Activated naive CD4-positive, alpha-beta T cell treated with anti-CD3 and anti-CD28 coated beads for 36 hours (primary cell): ENCODE data around the gene CYP2J2. TPM values are rescaled to one million over a fixed set of nuclear protein-coding genes. Genes with fewer than 3 reads are reported as not detected.
"Not testable (repeated sequence)": the region's sequence is repeated elsewhere in the genome, so short reads cannot be mapped to it uniquely, and the experiment has no call there.

ENCODE experiments used
- CTCF ChIA-PET: fragments of 350-600 bp; sonication (Branson Sonifier 250); formaldehyde crosslinking; loops from one replicate; lab custom pipeline; 2021; ENCODE audit warnings: antibody characterized with exemption; lab: Charles Lee
- DNase-seq: peaks from one replicate; pipeline ENCODE4 v3.0.0-alpha.2; 2020
- H3K27ac Mint-ChIP-seq: one replicate; pipeline ENCODE4 v1.8.0; 2021; ENCODE audit warnings: mild to moderate bottlenecking, mixed read lengths
- H3K27me3 Mint-ChIP-seq: one replicate; pipeline ENCODE4 v1.8.0; 2021; ENCODE audit warnings: low read depth, mixed read lengths
- H3K36me3 Mint-ChIP-seq: one replicate; pipeline ENCODE4 v1.8.0; 2021; ENCODE audit warnings: low read depth, mixed read lengths
- H3K4me1 Mint-ChIP-seq: one replicate; pipeline ENCODE4 v1.8.0; 2021; ENCODE audit warnings: low read depth, mixed read lengths
- H3K4me3 Mint-ChIP-seq: one replicate; pipeline ENCODE4 v1.8.0; 2021; ENCODE audit warnings: mild to moderate bottlenecking, moderate library complexity, mixed read lengths
- H3K9me3 Mint-ChIP-seq: one replicate; pipeline ENCODE4 v1.8.0; 2021; ENCODE audit warnings: mixed read lengths
- intact Hi-C: fragments of 100-400 bp; cut with micrococcal nuclease; formaldehyde crosslinking; loops from one replicate; pipeline ENCODE4 v1.15.1; 2023
- total RNA-seq, 2 experiments: library from RNA; stranded (reverse); gene quantifications; one replicate each; pipeline ENCODE4 v1.2.3, GENCODE V29; 2021

The CYP2J2 gene
- total RNA-seq, 2 experiments from 2014 or later: 2.3 to 2.6 TPM

DNA sequence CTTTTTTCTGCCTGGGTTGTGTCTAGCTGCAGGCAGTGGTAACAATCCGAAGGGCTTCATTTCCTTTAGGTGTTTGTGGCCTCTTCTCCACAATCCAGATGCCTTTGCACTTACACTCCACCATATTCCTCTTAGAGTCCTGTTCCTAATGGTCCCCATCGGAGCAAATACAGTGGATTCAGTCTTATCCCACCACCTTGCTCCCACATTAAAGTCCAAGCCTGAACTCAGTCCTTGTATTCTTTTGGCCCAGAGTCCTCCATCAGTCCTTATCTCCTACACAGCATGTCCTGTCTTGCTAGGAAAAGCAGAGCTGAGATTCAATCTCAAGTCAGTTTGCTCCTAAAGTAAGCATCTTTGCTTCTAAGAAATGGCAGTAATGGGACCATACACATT lies 8.8 kb downstream of the CYP2J2 start:
- Mint-ChIP-seq H3K27me3 (no peaks in the 10 kb centered on the region), H3K27ac (no peak overlapping the region), H3K4me1 (no peaks in the 10 kb centered on the region), H3K9me3 (no peaks in the 10 kb centered on the region), H3K36me3 (no peaks in the 10 kb centered on the region), H3K4me3 (no peak overlapping the region)
- intact Hi-C loops: no loop called here
- no peak for DNase-seq
- CTCF ChIA-PET: interaction anchor here (0.7 kb wide), 1 partner anchor 690 kb away, joined by 3 read pairs; no protein-coding TSS in a partner anchor

DNA sequence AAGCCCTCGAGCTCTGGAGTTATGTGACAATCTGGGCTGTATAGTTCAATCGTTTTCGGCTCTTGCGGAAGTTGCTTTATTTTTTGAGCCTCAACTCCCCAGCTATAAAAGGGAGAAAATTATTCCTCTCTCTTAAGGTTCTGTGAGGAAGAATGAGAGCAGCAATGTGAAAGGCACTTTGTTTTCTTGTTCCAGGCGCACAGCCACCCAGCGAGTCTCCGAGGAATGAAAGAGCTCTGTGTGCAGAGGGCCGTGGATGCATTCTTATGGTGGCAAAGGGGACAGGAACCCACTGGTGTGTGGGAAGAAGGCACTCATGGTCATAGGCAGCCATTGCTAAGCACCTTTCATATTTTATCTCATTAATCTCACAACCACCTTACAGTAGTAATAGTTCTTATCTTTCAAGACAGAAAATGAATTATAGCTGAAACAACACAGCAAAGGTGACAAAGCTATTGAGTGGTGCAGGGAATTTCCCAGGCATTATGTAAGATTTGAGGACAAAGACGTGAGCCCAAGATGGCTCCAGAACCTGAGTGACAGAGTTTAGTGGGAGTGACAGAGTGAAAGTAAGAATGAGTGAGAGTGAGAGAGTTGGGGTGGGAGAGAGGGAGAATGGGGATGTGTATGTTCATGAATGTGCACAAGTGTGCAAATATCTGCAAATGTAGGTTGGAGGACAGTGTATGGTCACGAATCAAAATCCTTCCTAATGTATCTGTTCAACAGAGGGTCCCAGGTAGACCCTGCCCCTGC lies 9.4 kb downstream of the CYP2J2 start:
- DNase-seq: no peak
- Mint-ChIP-seq H3K4me3 (no peak overlapping the region), H3K4me1 (no peaks in the 10 kb centered on the region), H3K9me3 (no peaks in the 10 kb centered on the region), H3K27ac (no peak overlapping the region), H3K36me3 (no peaks in the 10 kb centered on the region), H3K27me3 (no peaks in the 10 kb centered on the region)
- CTCF ChIA-PET: interaction anchor here (0.7 kb wide), 1 partner anchor 689 kb away, joined by 3 read pairs; no protein-coding TSS in a partner anchor
- intact Hi-C loops: no loop called here

DNA sequence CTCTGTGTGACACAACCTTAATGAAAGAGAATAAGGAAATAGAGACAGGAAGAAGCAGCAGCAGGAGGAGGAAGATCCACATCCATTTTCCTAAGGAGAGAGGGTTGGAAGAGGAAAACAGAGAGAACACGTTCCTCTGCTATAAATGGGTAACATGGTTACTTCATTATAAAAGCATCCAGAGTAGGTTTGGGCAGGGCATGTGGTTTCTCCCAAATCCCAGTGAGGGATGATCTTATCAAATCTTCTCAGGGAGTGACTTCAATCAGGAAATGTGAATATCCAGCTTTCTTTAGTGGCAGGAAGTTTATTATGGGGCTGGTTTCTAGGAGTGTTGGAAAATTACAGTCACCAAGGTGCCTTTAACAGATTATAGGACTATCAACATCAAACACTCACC lies 11.1 kb downstream of the CYP2J2 start:
- Mint-ChIP-seq H3K9me3 (no peaks in the 10 kb centered on the region), H3K4me1 (no peaks in the 10 kb centered on the region), H3K36me3 (peaks cover 2% of the 10 kb centered on the region), H3K27ac (no peak overlapping the region), H3K27me3 (no peaks in the 10 kb centered on the region), H3K4me3 (no peak overlapping the region)
- intact Hi-C loops: no loop called here
- DNase-seq: no peak
- CTCF ChIA-PET: no interaction called here

DNA sequence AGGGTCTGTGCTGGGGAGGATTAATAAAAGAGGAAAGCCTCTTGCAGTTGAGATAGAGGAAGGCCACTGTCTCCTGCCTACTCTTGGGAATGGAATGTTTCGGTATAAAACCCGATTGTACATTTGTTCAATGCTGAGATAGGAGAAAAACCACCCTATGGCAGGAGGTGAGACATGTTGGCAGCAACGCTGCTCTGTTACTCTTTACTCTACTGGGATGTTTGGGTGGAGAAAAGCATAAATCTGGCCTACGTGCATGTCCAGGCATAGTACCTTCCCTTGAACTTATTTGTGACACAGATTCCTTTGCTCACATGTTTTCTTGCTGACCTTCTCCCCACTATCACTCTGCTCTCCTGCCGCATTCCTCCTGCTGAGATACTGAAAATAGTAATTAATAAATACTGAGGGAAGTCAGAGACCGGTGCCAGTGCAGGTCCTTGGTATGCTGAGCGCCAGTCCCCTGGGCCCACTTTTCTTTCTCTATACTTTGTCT lies 11.7 kb downstream of the CYP2J2 start:
- CTCF ChIA-PET, H3K4me1 Mint-ChIP-seq, H3K36me3 Mint-ChIP-seq, H3K4me3 Mint-ChIP-seq, DNase-seq, intact Hi-C loops, H3K27me3 Mint-ChIP-seq, H3K9me3 Mint-ChIP-seq, H3K27ac Mint-ChIP-seq: not testable (repeated sequence)

DNA sequence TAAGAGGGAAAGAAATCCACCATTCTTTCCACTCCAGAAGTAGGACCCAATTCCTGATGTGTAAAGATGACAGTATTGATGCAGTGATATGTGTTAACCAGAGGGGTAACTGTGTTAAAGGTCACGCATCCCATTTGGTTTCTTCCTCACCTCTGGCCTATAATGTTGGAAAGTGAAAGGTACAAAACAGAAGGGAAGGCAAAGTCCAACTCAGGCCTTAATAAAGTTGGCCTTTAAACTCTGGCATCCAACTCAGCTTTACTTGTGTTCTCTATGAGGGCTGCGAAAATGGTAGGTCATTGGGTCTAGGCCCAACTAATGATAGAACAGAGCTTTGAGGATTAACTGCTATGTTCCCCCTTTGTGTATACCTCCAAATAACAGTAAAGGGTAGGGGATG lies 17.9 kb downstream of the CYP2J2 start:
- CTCF ChIA-PET: interaction anchor here (3.3 kb wide), 1 partner anchor 38 kb away, joined by 9 read pairs; no protein-coding TSS in a partner anchor
- intact Hi-C loops: no loop called here
- H3K4me3 Mint-ChIP-seq: no peak overlapping the region
- H3K9me3 Mint-ChIP-seq: no peaks in the 10 kb centered on the region
- no peak overlapping the region for H3K27ac Mint-ChIP-seq
- H3K36me3 Mint-ChIP-seq: peaks cover 4% of the 10 kb centered on the region
- H3K27me3 Mint-ChIP-seq: no peaks in the 10 kb centered on the region
- H3K4me1 Mint-ChIP-seq: no peaks in the 10 kb centered on the region
- DNase-seq: no peak

DNA sequence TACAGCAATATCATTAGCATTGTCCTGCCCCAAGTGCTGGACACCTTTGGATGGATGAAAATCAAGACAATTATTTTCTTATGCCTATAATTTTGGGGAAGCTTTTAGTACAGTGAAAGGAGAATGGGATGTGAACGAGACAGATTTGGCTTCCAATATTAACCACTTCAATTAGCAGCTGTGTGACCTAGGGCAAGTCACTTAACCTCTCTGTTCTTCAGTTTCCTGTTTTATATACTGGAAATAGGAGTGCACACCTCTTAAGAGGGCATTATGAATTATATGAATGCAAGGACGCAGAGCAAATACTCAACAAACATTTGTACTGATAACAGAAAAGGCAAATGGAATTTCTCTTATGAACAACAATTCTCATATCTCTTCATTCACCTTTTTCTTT lies 18.5 kb downstream of the CYP2J2 start:
- Mint-ChIP-seq H3K4me3 (no peak overlapping the region), H3K36me3 (peaks cover 4% of the 10 kb centered on the region), H3K4me1 (no peaks in the 10 kb centered on the region), H3K27ac (no peak overlapping the region), H3K27me3 (no peaks in the 10 kb centered on the region), H3K9me3 (no peaks in the 10 kb centered on the region)
- intact Hi-C loops: no loop called here
- no peak for DNase-seq
- CTCF ChIA-PET: interaction anchor here (1.5 kb wide), 1 partner anchor 40 kb away, joined by 3 read pairs; no protein-coding TSS in a partner anchor

DNA sequence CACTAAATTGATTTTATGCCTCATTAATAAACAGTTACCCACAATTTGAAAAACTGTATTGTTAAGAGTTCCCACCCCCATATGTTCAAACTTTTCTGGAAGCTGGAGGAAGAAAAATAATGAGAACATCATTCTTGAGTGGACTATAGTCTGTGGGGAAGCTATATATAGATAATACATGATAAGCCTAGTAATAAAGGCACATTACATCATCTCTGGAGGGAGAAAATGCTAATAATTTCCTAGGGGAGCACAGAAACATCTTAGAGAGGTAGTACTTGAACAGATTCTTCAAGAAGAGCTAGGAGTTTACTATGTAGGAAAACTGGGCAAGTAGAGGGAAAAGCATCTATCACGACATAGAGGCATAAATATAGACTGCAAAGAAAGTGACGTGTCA lies 19.6 kb downstream of the CYP2J2 start:
- Mint-ChIP-seq H3K4me3 (no peak overlapping the region), H3K36me3 (peaks cover 2% of the 10 kb centered on the region), H3K27me3 (no peaks in the 10 kb centered on the region), H3K9me3 (no peaks in the 10 kb centered on the region), H3K4me1 (no peaks in the 10 kb centered on the region), H3K27ac (no peak overlapping the region)
- DNase-seq: no peak
- CTCF ChIA-PET: interaction anchor here (1.2 to 1.5 kb wide), 2 partner anchors 13 to 41 kb away, joined by 3 read pairs; no protein-coding TSS in a partner anchor
- intact Hi-C loops: no loop called here

DNA sequence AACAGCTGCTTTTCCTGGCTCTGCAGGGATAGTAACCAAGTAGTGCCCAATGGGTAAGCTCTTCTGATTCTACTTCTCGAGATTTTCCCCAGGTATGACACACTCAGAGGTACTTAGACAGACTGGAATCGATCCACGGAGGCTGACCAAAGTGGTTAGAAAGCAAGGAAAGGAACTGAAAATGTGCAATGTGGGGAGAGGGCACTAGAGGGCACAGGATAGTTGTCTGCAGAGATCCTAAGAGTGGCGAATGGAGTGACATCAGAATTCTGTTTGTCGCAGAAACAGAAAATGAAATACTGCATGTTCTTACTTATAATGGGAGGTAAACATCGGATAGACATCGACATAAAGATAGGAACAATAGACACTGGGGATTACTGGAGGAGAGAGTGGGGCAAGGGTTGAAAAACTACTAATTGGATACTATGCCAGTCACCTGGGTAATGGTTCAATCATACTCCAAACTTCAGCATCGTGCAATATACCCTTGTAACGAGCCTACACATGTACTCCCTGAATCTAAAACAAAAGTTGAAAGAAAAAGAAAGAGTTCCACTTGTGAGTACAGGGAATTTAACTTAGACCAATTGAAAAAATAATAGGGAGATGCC lies 23.3 kb downstream of the CYP2J2 start:
- Mint-ChIP-seq H3K27me3 (no peaks in the 10 kb centered on the region), H3K27ac (no peak overlapping the region), H3K4me1 (no peaks in the 10 kb centered on the region), H3K36me3 (peaks cover 4% of the 10 kb centered on the region), H3K9me3 (no peaks in the 10 kb centered on the region), H3K4me3 (no peak overlapping the region)
- peak; percentile 51 for DNase-seq
- CTCF ChIA-PET: interaction anchor here (0.7 to 2.4 kb wide), 9 partner anchors 24 to 48 kb away, joined by 3 to 26 read pairs (median 4); no protein-coding TSS in a partner anchor
- intact Hi-C loops: loop anchor here (1.0 kb wide), 1 partner anchor 44 kb away; no protein-coding TSS in a partner anchor

DNA sequence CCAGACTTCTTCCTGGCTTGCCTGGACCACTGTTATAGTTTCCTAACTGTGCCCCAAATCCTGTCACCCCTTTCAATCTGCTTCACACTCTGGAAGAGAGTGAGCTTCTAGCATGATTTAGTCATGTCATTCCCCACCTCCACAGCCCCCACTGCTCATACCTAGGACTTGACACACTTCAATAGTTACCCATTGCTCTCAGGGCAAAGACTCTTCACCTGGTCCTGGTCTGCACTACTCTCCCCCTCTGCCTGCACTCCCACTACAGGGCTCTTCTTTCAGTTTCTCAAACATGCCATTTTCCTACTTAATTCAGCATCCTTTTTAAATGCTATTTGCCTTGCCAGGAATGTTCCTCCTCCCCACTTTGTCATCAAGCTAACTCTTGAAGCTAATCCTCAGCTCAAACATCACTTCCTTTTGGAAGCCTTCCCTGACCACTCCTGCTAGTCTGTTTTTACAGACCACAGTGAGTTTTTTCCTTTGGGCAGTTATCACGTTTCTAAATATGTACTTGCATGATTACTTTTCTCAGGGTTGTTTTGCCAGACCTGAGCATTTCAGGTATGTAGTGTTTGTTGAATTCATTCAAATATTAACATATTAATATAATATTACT lies 24.7 kb downstream of the CYP2J2 start:
- Mint-ChIP-seq H3K27ac (no peak overlapping the region), H3K9me3 (no peaks in the 10 kb centered on the region), H3K27me3 (no peaks in the 10 kb centered on the region), H3K36me3 (peaks cover 2% of the 10 kb centered on the region), H3K4me3 (no peak overlapping the region), H3K4me1 (no peaks in the 10 kb centered on the region)
- no peak for DNase-seq
- intact Hi-C loops: no loop called here
- CTCF ChIA-PET: interaction anchor here (0.7 to 2.4 kb wide), 5 partner anchors 25 to 1297 kb away, joined by 3 to 26 read pairs (median 4); no protein-coding TSS in a partner anchor

DNA sequence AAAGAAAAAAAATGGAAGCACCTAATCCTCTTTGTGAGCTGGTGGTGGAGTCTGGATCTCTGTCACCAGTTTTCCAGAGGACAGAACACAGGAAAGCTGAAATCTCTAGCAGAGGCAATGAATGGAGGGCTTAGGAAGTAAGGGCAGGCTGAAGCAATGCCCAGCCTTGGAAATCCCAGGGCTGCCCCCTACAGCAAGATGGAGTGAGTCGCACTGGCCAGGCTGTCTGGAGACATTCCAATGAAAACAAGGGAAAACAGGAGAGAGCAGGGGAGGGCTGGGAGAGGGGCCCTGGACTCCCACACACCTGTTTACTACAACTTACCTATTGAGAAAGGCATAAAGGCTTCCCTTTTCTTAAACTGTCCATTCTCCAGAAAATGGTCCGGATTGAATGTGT lies 25.9 kb downstream of the CYP2J2 start:
- CTCF ChIA-PET: no interaction called here
- peaks cover 2% of the 10 kb centered on the region for H3K36me3 Mint-ChIP-seq
- DNase-seq: no peak
- H3K27ac Mint-ChIP-seq: no peak overlapping the region
- intact Hi-C loops: no loop called here
- no peak overlapping the region for H3K4me3 Mint-ChIP-seq
- no peaks in the 10 kb centered on the region for H3K27me3 Mint-ChIP-seq
- no peaks in the 10 kb centered on the region for H3K9me3 Mint-ChIP-seq
- no peaks in the 10 kb centered on the region for H3K4me1 Mint-ChIP-seq

DNA sequence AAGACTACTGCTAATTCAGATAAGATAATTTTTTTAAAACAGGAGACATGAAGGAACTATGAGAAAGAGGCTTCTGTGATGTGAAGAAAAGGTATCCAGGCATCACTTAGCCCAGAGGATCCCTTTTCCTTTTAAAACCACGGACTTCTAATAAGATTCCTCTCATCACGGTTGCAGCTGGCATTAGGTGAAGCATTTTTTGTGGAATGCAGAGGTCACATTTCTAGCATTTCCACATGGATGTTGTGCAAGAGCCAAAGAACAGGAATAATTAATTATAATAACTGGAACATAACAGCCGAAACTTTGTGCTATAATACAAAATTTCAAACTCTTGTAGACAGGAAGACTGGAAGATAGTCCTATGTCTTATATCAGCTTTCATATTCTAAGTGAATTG lies 27.6 kb downstream of the CYP2J2 start:
- intact Hi-C loops: no loop called here
- H3K27ac Mint-ChIP-seq: no peak overlapping the region
- H3K4me3 Mint-ChIP-seq: no peak overlapping the region
- DNase-seq: no peak
- CTCF ChIA-PET: interaction anchor here (1.1 kb wide), 1 partner anchor 53 kb away, joined by 3 read pairs; no protein-coding TSS in a partner anchor
- H3K4me1 Mint-ChIP-seq: peaks cover 1% of the 10 kb centered on the region
- H3K9me3 Mint-ChIP-seq: no peaks in the 10 kb centered on the region
- peaks cover 2% of the 10 kb centered on the region for H3K36me3 Mint-ChIP-seq
- no peaks in the 10 kb centered on the region for H3K27me3 Mint-ChIP-seq

DNA sequence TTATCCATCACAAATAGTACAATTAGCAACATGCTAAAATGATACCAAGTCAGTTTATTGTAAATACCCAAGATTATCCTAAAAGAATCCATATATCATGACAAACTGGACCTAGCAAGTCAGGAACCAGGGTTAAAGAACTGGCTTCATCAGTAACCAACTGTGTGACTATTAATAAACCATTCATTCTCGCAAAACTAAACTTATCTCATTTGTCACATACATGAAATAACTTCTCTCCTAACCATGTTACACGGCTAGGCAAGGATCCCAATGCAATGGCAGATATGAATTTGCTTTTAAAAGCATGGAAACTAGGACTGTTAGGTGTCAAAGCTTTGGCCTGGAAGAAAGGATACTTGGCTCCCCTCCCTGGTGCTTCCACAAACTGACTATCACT lies 29.4 kb downstream of the CYP2J2 start:
- H3K27ac Mint-ChIP-seq: no peak overlapping the region
- H3K4me3 Mint-ChIP-seq: no peak overlapping the region
- H3K4me1 Mint-ChIP-seq: peaks cover 16% of the 10 kb centered on the region
- CTCF ChIA-PET: no interaction called here
- H3K9me3 Mint-ChIP-seq: no peaks in the 10 kb centered on the region
- H3K36me3 Mint-ChIP-seq: peaks cover 2% of the 10 kb centered on the region
- H3K27me3 Mint-ChIP-seq: no peaks in the 10 kb centered on the region
- intact Hi-C loops: no loop called here
- no peak for DNase-seq
